Measurements from ENCODE around the gene CNKSR2. TPM values are rescaled to one million over a fixed set of nuclear protein-coding genes. Genes with fewer than 3 reads are reported as not detected.

Gene CNKSR2
- polyA plus RNA-seq (2013, experiment 1 of 2) = 8.7 TPM
- 6.9 TPM for polyA plus RNA-seq (2013, experiment 2 of 2)

DNA sequence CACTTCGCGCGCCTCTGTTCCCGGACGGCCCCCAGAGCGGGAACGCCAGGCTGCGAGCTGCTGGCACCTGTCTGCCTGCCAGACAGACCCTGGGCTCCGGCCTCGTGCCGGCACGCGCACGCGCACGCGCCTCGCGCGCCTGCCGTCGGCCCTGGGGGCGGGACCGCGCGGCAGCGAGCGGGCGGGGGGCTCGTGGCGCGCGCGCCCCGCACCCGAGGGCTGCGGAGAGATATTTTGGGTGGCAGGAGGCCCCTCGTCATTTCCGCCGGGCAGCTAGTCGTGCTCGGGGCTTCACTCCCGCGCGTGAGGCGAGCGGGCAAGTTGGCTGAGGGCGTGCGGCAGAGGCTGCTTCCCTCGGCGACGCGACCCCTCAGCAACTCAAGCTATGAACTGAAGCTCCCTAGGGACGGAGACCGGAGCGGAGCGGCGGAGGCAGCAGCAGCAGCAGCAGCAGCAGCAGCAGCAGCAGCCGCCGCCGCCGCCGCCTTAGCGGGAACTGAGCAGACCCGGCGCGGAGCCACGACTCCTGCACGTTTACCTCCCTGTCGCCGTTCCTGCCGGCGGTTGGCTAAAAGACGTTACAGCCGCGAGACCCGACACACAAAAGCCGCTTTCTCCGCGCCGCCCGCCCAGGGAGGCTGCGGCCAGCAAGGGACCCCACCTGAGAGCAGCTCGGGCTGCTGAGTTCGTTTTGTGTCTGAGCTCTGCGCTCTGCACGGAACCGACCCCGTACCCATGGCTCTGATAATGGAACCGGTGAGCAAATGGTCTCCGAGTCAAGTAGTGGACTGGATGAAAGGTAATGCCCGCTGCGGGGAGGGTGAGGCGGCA, at the start of gene CNKSR2:
CNKSR2 (plus strand) TSS at position 256 of the 831 bp plus-strand sequence; CDS start at position 736, 480 bp downstream.
- peaks cover 13% of the 10 kb centered on the region for H3K27me3 ChIP-seq (ENCODE audit: insufficient read depth, low read length)
- no peaks in the 10 kb centered on the region for H3K36me3 ChIP-seq (ENCODE audit: insufficient read depth, low read length)
- H3K27ac ChIP-seq (ENCODE audit: low read depth, low read length) = no peak within 1 kb of the TSS; the same call in 1 of the 2 replicates
- WGBS = under 1% methylated on average over 94 of the region's 94 CpGs
- peak within 1 kb of the TSS; percentile 66 for H3K9ac ChIP-seq (ENCODE audit: low read depth, low read length)
- H3K4me3 ChIP-seq (ENCODE audit: low read length) = peak within 1 kb of the TSS; percentile 75
- no peaks in the 10 kb centered on the region for H3K4me1 ChIP-seq (ENCODE audit: insufficient read depth, low read length)
- no peaks in the 10 kb centered on the region for H3K9me3 ChIP-seq (ENCODE audit: insufficient read depth, low read depth, low read length)

DNA sequence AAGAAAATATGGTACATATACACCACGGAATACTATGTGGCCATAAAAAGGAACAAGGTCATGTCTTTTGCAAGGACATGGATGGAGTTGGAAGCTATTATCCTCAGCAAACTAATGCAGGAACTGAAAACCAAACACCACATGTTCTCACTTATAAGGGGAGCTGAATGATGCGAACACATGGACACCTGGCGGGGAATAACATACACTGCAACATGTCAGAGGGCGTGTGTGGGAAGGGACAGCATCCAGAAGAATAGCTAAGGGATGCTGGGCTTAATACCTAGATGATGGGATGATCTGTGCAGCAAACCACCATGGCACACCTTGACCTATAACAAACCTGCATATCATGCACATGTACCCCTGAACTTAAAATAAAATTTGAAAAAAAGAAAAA, 19.5 kb upstream of the CNKSR2 start:
- Histone ChIP-seq H3K9ac (ENCODE audit: low read depth, low read length) (no peak overlapping the region), H3K4me1 (ENCODE audit: insufficient read depth, low read length) (no peaks in the 10 kb centered on the region), H3K4me3 (ENCODE audit: low read length) (no peak overlapping the region), H3K9me3 (ENCODE audit: insufficient read depth, low read depth, low read length) (no peaks in the 10 kb centered on the region), H3K27me3 (ENCODE audit: insufficient read depth, low read length) (no peaks in the 10 kb centered on the region), H3K27ac (ENCODE audit: low read depth, low read length) (no peak overlapping the region), H3K36me3 (ENCODE audit: insufficient read depth, low read length) (no peaks in the 10 kb centered on the region)
- WGBS = 100% methylated on average over 3 of the region's 4 CpGs

DNA sequence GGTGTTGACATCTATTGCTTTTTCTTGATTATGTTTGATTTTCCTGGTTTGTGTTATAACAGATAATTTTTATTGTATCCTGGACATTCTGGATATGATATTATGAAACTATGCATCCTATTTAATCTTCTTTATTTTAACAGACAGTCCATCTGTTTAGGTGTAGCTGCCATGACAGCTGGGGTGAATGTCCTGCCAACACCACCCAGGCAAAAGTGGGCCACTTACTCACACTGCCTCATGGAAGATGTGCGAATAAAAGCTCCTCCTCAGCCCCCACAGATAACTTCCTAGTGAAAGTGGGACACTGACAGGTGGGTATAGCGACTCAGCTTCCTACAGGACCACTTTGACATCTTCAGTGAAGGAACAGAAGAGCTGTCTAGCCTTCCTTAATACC, 18.4 kb upstream of the CNKSR2 start:
- WGBS = 96% methylated on average over 2 of the region's 2 CpGs
- H3K27ac ChIP-seq (ENCODE audit: low read depth, low read length) = no peak overlapping the region
- H3K9ac ChIP-seq (ENCODE audit: low read depth, low read length) = no peak overlapping the region
- no peaks in the 10 kb centered on the region for H3K27me3 ChIP-seq (ENCODE audit: insufficient read depth, low read length)
- H3K36me3 ChIP-seq (ENCODE audit: insufficient read depth, low read length) = no peaks in the 10 kb centered on the region
- no peak overlapping the region for H3K4me3 ChIP-seq (ENCODE audit: low read length)
- H3K9me3 ChIP-seq (ENCODE audit: insufficient read depth, low read depth, low read length) = no peaks in the 10 kb centered on the region
- H3K4me1 ChIP-seq (ENCODE audit: insufficient read depth, low read length) = no peaks in the 10 kb centered on the region

DNA sequence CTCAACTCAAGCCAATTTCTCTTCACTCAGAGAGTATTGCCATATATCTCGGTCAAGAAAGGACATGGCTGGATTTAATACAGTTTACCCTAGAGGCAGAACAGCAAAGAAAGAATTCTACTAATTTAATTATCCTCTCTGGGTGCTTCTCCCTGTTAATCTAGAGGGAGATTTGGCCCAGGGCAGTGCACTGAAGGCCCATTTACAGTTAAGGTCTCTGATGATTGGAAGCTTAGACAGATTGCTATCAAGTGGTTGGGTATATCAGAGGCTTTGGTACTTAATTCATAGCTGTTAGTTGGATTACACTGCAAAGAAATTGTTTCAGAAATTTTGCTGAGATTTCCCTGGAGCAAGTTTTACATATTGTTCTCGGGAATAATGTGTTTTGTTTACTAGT, 4.6 kb upstream of the CNKSR2 start:
- H3K27ac ChIP-seq (ENCODE audit: low read depth, low read length) = no peak overlapping the region
- no peaks in the 10 kb centered on the region for H3K36me3 ChIP-seq (ENCODE audit: insufficient read depth, low read length)
- 94% methylated on average over 2 of the region's 2 CpGs for WGBS

DNA sequence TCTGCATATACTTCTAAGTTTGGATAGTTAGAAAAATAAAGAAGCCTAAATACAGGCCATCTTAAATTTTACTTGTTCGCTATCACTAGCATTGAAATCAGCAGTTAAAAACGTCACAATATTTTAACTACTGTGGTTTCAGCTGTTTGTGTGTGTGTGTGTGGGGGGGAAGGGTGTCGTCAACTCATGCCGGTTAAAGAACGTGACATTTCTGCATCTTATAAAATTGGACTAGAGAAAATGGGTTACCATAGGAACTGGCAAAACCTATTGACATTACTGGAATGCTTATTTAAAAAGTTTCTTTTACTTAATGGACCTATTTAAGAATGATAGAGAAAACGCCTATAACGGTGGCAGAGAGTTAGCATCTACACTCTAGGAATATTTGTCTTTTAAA, 1.2 kb upstream of the CNKSR2 start:
- WGBS = no CpG with 5 or more reads among the region's 7 CpGs

More for the DNA sequence above, 4.6 kb upstream of the CNKSR2 start:
- H3K4me1 ChIP-seq (ENCODE audit: insufficient read depth, low read length) = no peaks in the 10 kb centered on the region
- H3K27me3 ChIP-seq (ENCODE audit: insufficient read depth, low read length) = peaks cover 11% of the 10 kb centered on the region
- no peaks in the 10 kb centered on the region for H3K9me3 ChIP-seq (ENCODE audit: insufficient read depth, low read depth, low read length)
- no peak overlapping the region for H3K4me3 ChIP-seq (ENCODE audit: low read length)
- H3K9ac ChIP-seq (ENCODE audit: low read depth, low read length) = no peak overlapping the region

DNA sequence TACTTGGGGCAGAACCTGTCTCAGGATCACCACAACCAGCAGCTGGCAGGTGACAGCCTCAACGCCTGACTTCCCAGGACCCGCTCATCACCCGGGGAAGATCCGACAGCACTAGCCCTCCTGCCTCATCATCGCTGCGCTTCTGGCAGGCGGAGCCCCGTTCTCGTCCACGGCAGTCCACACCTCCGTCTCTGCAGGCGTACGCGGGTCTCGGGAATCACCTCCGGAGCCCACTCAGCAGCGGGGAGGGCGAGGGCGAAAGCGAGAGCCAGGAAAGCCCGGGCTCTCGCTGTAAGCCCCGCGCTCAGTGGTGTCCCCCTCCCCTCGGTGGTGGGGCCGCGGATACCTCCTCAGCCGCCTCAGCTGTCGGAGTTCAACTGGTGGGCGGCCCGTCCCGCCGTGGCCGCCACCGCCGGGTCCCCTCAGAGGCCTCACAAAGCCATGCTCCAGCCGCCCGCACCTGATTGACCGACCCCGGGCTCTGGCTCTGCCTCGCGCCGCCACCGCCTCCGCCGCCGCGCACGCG, 518 bp upstream of the CNKSR2 start:
- Histone ChIP-seq H3K27ac (ENCODE audit: low read depth, low read length) (no peak overlapping the region), H3K4me3 (ENCODE audit: low read length) (peak overlapping the region; percentile 75), H3K4me1 (ENCODE audit: insufficient read depth, low read length) (no peaks in the 10 kb centered on the region), H3K9me3 (ENCODE audit: insufficient read depth, low read depth, low read length) (no peaks in the 10 kb centered on the region), H3K36me3 (ENCODE audit: insufficient read depth, low read length) (no peaks in the 10 kb centered on the region), H3K9ac (ENCODE audit: low read depth, low read length) (peak overlapping the region; percentile 66; the same call in 1 of the 2 replicates), H3K27me3 (ENCODE audit: insufficient read depth, low read length) (peaks cover 13% of the 10 kb centered on the region)
- WGBS = under 1% methylated on average over 50 of the region's 50 CpGs

More for the DNA sequence above, 1.2 kb upstream of the CNKSR2 start:
- Histone ChIP-seq H3K4me3 (ENCODE audit: low read length) (peak overlapping the region; percentile 75; the same call in 1 of the 2 replicates), H3K36me3 (ENCODE audit: insufficient read depth, low read length) (no peaks in the 10 kb centered on the region), H3K4me1 (ENCODE audit: insufficient read depth, low read length) (no peaks in the 10 kb centered on the region), H3K27me3 (ENCODE audit: insufficient read depth, low read length) (peaks cover 13% of the 10 kb centered on the region), H3K9me3 (ENCODE audit: insufficient read depth, low read depth, low read length) (no peaks in the 10 kb centered on the region), H3K27ac (ENCODE audit: low read depth, low read length) (no peak overlapping the region), H3K9ac (ENCODE audit: low read depth, low read length) (no peak overlapping the region)

DNA sequence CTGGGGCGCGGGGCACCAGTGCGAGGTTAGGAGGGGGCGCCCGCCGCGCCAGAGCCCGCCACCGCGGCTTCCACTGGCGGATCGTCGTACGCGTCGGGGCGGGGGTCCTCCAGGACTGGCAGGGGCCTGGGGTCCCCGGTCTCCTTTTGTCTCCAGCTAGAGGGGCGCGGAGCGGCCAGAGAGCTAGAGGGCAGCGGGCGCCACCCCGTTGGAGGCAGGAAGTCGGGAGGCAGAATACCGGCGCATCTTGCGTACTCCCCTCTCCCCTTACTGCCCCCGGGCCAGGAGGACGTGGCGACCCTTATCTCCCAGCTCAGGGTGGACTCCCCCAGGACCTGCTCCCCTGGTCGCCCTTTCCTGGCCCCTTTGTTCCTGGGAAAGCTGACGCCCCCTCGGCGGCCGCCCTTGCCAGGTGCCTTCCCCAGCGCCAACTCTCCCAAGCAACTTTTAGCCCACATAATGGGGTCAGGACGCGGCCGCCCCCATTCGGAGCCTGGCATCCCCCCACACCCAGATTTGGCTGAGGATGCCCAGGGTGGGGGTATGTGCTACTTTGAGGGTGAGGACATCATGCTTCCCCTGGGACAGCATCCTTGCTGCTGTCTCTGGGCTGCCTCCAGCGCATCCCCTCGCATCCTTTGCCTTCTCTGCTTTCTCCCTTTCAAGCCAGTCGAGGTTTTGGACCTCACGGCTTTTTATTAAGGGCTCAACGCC, 933 bp downstream of the CNKSR2 start:
- Histone ChIP-seq H3K4me1 (ENCODE audit: insufficient read depth, low read length) (no peaks in the 10 kb centered on the region), H3K9ac (ENCODE audit: low read depth, low read length) (peak overlapping the region; percentile 66), H3K27me3 (ENCODE audit: insufficient read depth, low read length) (peaks cover 13% of the 10 kb centered on the region), H3K4me3 (ENCODE audit: low read length) (peak overlapping the region; percentile 75), H3K9me3 (ENCODE audit: insufficient read depth, low read depth, low read length) (no peaks in the 10 kb centered on the region), H3K36me3 (ENCODE audit: insufficient read depth, low read length) (no peaks in the 10 kb centered on the region), H3K27ac (ENCODE audit: low read depth, low read length) (no peak overlapping the region)
- WGBS = under 1% methylated on average over 45 of the region's 46 CpGs

DNA sequence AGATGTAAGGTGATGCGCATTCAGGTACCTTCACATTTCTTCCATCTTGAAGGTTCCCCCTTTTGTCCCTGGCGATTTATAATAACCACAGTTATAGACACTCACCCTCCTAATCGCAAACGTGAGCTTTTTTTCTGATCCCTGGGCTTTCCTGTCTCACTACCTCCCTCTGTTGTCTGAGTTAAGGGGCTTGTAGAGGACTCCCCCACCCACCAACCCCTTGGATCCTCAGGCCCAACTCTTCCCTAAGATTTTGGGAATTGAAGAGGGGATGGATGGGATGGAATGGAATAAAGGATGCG, 1.4 kb downstream of the CNKSR2 start:
- Histone ChIP-seq H3K36me3 (ENCODE audit: insufficient read depth, low read length) (no peaks in the 10 kb centered on the region), H3K9me3 (ENCODE audit: insufficient read depth, low read depth, low read length) (no peaks in the 10 kb centered on the region), H3K9ac (ENCODE audit: low read depth, low read length) (no peak overlapping the region), H3K27me3 (ENCODE audit: insufficient read depth, low read length) (peaks cover 13% of the 10 kb centered on the region), H3K4me1 (ENCODE audit: insufficient read depth, low read length) (no peaks in the 10 kb centered on the region), H3K27ac (ENCODE audit: low read depth, low read length) (no peak overlapping the region), H3K4me3 (ENCODE audit: low read length) (peak overlapping the region; percentile 75)
- 9% methylated on average over 5 of the region's 5 CpGs for WGBS

DNA sequence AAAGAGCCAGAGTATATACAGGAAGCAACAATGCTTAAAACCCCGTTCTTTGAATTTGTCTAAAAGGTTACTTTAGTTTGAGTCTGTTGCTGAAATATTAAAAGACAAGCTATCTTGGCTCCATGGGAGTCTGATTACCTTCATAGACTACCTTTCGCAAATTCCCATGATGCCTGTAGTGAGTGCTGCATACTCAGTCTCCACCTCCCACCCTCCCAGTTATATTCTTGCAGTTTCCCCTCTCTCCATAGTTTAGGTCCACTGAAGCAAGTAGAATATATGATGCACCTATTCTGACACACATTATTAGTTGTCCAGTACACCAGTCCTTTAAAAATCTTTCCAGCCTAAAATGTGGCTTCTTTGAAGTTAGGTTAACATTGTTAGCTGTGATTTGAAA, 2.4 kb downstream of the CNKSR2 start:
- 63% methylated on average over 1 of the region's 2 CpGs for WGBS
- no peaks in the 10 kb centered on the region for H3K36me3 ChIP-seq (ENCODE audit: insufficient read depth, low read length)
- no peak overlapping the region for H3K27ac ChIP-seq (ENCODE audit: low read depth, low read length)
- no peaks in the 10 kb centered on the region for H3K9me3 ChIP-seq (ENCODE audit: insufficient read depth, low read depth, low read length)
- peak overlapping the region; percentile 75; the same call in 1 of the 2 replicates for H3K4me3 ChIP-seq (ENCODE audit: low read length)
- H3K9ac ChIP-seq (ENCODE audit: low read depth, low read length) = no peak overlapping the region
- H3K27me3 ChIP-seq (ENCODE audit: insufficient read depth, low read length) = peaks cover 13% of the 10 kb centered on the region
- H3K4me1 ChIP-seq (ENCODE audit: insufficient read depth, low read length) = no peaks in the 10 kb centered on the region

DNA sequence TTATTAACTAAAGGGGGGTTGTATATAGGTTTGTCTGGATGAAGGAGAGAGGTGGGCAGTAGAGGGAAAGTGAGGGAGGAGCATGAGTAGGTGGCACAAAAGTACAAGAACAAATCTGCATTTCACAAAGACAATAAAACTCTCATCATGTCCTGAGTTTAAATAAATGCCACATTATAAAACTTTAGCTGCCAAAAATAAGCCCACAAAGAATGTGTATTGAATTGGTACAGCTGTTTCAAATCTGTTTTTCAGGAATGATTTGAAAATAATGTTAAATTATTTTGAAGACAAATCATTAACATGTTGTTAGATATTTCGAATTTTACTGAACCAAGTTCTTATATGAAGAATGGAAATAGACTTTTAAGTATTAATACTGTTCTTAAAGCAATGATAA, 5.8 kb downstream of the CNKSR2 start:
- Histone ChIP-seq H3K9ac (ENCODE audit: low read depth, low read length) (no peak overlapping the region), H3K4me3 (ENCODE audit: low read length) (no peak overlapping the region), H3K36me3 (ENCODE audit: insufficient read depth, low read length) (no peaks in the 10 kb centered on the region), H3K9me3 (ENCODE audit: insufficient read depth, low read depth, low read length) (no peaks in the 10 kb centered on the region), H3K4me1 (ENCODE audit: insufficient read depth, low read length) (no peaks in the 10 kb centered on the region; the same call in 1 of the 2 replicates), H3K27me3 (ENCODE audit: insufficient read depth, low read length) (peaks cover 2% of the 10 kb centered on the region; the same call in 1 of the 2 replicates), H3K27ac (ENCODE audit: low read depth, low read length) (no peak overlapping the region)
- no CpG with 5 or more reads among the region's 1 CpG for WGBS

DNA sequence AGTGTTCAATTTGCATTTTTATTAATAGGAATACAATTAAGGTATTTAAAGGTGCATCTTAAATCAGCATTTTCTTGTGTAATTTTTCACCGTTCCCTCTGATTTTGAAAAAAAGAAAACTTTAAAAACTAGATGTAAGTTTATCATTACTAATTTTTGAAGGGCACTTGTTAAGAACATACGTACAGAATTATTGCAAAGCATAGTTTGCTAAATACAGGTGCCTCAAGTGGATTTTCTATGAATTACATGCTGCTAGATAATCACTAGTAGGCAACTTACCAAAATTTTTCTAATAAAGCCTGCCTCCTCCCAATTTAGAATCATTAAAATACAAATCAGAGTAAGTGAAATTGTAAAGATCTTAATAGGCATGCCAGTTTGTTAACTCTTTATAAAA, 8.5 kb downstream of the CNKSR2 start:
- Histone ChIP-seq H3K27ac (ENCODE audit: low read depth, low read length) (no peak overlapping the region), H3K4me1 (ENCODE audit: insufficient read depth, low read length) (no peaks in the 10 kb centered on the region; the same call in 1 of the 2 replicates), H3K9ac (ENCODE audit: low read depth, low read length) (no peak overlapping the region), H3K4me3 (ENCODE audit: low read length) (no peak overlapping the region), H3K9me3 (ENCODE audit: insufficient read depth, low read depth, low read length) (no peaks in the 10 kb centered on the region), H3K36me3 (ENCODE audit: insufficient read depth, low read length) (no peaks in the 10 kb centered on the region), H3K27me3 (ENCODE audit: insufficient read depth, low read length) (no peaks in the 10 kb centered on the region)
- no CpG with 5 or more reads among the region's 2 CpGs for WGBS

Data from HUES64 (cell line).